ENCODE measurements around the gene RAB40A. TPM values are rescaled to one million over a fixed set of nuclear protein-coding genes. Genes with fewer than 3 reads are reported as not detected.

RAB40A gene
- total and polyA plus RNA-seq, 10 of the 15 experiments (the other 5 are each of a cell fraction or from before 2014, with no cell fraction given): 0.10 to 0.42 (median 0.26) TPM

- in situ Hi-C loops (cut with MboI): no loop called here
- H3K9me3 ChIP-seq (replicated peaks; ENCODE audit: control insufficient read depth, insufficient read depth, low read length): no peaks in the 10 kb centered on the region
- TF ChIP-seq USF1 (IDR thresholded peaks at IDR 0.05; ENCODE audit: borderline replicate concordance, extremely low read length, insufficient read depth, low read depth, low read length) (no peak), BMI1 (IDR thresholded peaks at IDR 0.05; ENCODE audit: borderline replicate concordance) (no peak), MXI1 (IDR thresholded peaks at IDR 0.05; ENCODE audit: low read depth, low read length) (no peak), GABPA (IDR thresholded peaks at IDR 0.05; ENCODE audit: low read depth) (no peak), YBX1 (IDR thresholded peaks at IDR 0.05) (no peak), TCF12 (IDR thresholded peaks at IDR 0.05; ENCODE audit: low read depth, low read length) (no peak), ZNF622 (IDR thresholded peaks at IDR 0.05) (no peak), GATAD2B (conservative IDR thresholded peaks at IDR 0.05; ENCODE audit: low read depth) (no peak), SIX5 (IDR thresholded peaks at IDR 0.05; ENCODE audit: low read depth, low read length, severe bottlenecking) (no peak)
- WGBS (ENCODE audit: insufficient coverage, insufficient replicate concordance, low lambda C conversion rate, missing lambda C conversion rate): 0% methylated on average over 1 of the region's 1 CpG
- no peak overlapping the region for H2AFZ ChIP-seq (ENCODE audit: control insufficient read depth, low read depth, low read length)
- ChIA-PET RAD21 (ENCODE audit: unreplicated experiment) (no interaction called here), CTCF (no interaction called here), POLR2A (no interaction called here), SMC1A (ENCODE audit: uncharacterized antibody, unreplicated experiment) (interaction anchor here (1.3 to 1.8 kb wide), 2 partner anchors 8 to 27 kb away, joined by 4 to 6 read pairs; no protein-coding TSS in a partner anchor)
- no peak overlapping the region for H3K4me3 ChIP-seq
- no peaks in the 10 kb centered on the region for H3K4me1 ChIP-seq (ENCODE audit: control insufficient read depth, insufficient read depth, low read length)
- ATAC-seq: no peak
- H3K9ac ChIP-seq (ENCODE audit: control insufficient read depth, insufficient read depth, low read length): no peak overlapping the region
- H3K36me3 ChIP-seq (ENCODE audit: control insufficient read depth in 2 of 2, insufficient read depth in 2 of 2, low read length in 1 of 2): no peaks in the 10 kb centered on the region
- H3K4me2 ChIP-seq (ENCODE audit: control insufficient read depth, insufficient read depth): no peak overlapping the region
- intact Hi-C loops (cut with micrococcal nuclease; ENCODE audit: unreplicated experiment): no loop called here
- no peak for DNase-seq (ENCODE audit: low read depth, low spot score)
- no peaks in the 10 kb centered on the region for H4K20me1 ChIP-seq (ENCODE audit: control insufficient read depth, insufficient read depth)
- H3K27ac ChIP-seq (ENCODE audit: control insufficient read depth, insufficient read depth): no peak overlapping the region
- H3K79me2 ChIP-seq (ENCODE audit: control insufficient read depth, insufficient read depth, low read length): no peaks in the 10 kb centered on the region
- BruUV-seq (replicated peaks): no TSS peak
- H3K27me3 ChIP-seq (replicated peaks in 1 of 2; ENCODE audit: control insufficient read depth in 2 of 2, insufficient read depth in 2 of 2, low read length in 1 of 2): no peaks in the 10 kb centered on the region
- FAIRE-seq: peak; percentile 38
Observed at GRCh38 chrX:103560256-103560655, 41.0 kb upstream of the RAB40A start.

Measured in GM12878 (cell line).